Stimulated activated CD8-positive, alpha-beta memory T cell treated with anti-CD3 and anti-CD28 coated beads, Interleukin-4, amount 100 ng/mL, for 4 hours (primary cell): ENCODE measurements around the gene PODN.

Experiments
- DNase-seq, 2 donors: peaks; one replicate each; pipeline ENCODE4 v3.0.0-alpha.2; 2020; ENCODE audit warnings: low read depth in 2 of 2, low spot score in 1 of 2

Gene PODN

DNA sequence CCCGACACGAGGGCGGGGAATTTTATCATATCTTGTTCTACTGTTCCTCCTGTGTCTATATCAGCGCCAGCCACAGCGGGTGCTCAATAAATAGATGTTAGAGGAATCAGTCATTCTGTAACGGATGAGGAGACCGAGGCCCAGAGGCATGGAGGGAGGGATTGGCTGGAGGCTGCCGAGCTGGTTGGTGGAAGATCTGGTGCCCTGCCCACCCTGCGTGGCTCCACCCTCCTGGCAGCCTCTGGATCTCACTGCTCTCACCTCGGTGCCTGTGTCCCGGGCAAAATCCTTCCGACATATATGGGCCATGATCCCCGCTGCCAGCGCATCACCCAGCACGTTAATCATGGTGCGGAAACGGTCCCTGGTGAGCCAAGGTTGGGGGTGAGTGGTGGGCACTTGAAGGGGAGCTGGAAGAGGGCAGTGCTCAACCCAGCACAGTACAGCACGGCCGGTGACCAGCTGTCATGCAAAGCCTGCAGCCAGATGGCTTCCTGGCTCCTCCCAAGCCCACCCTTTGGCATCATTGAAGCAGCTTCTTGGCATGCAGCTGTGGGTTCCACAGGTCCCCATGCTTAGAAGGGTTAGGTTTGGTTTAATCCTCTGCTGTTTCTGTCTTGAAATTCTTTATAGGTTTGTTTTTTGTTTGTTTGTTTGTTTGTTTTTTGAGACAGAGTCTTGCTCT is 26.7 kb downstream of the PODN start:
- no peak for DNase-seq

DNA sequence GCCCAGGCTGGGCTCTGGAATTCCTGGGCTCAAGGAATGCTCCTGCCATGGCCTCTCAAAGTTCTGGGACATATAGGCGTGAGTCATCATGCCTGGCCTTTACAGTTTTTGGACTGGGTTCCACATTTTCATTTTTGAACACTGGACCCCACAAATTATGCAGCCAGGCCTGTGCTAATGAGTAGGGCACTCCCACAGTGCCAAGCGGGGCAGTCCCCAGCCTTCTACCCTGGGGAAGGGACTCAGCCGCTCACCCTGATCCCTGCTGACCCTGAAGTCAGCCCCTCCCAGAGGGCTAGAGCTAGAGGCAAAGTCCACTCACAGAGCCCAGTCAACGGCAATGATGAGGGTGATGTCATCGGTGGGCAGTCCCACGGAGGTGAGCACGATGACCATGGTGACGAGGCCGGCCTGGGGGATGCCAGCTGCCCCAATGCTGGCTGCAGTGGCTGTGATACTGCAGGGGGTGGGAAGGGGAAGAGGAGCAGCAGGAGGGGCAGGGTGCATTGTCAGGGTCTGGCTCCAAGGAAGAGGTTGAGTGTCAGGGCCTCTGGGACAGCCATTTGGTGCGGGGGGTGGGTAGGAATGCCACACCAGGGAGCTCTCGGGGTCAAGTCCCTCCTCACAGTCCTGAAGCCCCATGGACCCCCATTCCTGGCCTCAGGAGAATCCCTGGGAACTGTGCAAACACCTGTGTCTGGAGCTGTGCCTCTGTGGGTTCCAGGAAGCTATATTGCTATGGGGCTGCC is 27.6 kb downstream of the PODN start:
- no peak for DNase-seq

DNA sequence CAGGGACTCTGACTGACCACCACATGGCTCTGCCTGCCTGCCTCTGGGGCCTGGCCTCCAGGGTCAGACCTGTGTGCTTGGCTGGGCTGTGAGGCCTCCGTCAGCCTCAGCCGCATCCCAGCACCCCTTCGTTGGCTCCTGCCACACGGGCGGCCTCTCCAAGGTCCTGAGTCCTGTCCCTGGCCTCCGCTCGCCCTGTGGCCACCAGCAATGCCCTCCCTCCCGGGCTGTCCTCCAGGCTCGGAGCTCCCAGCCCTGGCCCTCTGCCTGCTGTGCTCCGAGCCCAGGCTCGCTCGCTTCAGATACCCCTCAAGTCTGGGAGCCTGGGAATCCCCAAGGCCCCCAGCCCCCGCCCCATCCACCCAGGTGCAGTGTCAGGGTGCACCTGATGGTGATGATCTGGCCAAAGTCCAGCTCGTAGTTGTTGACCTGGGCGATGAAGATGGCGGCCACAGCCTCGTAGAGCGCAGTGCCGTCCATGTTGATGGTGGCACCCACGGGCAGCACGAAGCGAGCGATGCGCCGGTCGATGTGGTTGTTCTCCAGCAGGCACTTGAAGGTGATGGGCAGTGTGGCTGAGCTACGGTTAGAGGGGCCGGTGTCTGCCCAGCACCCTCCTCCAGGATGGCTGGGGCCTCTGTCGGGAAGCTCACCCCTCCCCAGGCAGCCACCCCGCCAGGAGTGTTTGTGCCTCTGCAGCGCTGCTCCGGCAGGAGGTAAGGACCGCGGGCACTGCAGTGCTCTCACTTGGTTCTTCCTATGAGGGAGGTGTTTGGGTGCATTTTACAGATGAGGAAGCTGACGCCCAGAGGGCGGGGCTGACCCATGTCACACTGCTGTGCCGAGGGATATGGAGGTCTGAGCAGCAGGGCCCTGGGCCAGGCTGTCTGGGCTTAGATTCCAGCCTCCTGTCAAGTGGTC is 28.5 kb downstream of the PODN start:
- DNase-seq, result no peak

DNA sequence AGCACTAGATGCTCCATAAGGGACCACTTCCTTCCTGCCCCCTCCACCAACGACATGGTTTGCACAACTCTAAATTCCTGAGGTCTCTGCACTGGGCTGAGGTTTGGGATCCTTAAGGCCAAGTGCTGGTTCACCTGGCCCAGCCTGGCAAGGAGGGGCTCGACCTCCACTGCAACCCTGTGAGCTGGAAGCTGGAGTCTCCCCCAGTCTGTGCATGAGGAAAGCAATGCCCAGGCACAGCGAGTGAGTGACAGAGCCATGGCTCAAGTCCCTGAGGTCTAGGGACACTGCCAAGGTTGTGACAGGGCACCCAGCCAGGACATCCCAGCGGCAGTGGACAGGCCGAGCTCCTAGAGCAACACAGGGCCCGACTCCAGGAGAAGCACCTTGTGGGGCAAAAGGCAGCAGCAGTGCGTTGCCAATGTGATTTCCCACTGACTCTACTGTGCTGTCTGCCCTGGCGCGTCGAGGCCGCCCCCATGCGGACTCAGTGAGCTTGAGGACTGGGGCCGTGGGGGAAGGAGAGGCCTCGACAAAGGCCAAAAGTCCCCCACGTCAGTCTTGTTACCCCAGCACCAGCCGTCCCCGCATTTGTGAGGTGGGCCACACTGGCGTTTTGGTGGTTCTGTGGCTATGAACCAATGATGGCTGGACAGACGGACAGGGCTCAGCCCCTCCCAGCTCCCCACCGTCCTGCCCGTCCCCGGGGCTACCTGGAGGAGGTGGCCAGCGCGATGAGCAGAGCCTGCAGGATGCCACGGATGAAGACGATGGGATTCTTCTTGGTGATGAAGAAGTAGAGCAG is 30.0 kb downstream of the PODN start:
- DNase-seq, result no peak

DNA sequence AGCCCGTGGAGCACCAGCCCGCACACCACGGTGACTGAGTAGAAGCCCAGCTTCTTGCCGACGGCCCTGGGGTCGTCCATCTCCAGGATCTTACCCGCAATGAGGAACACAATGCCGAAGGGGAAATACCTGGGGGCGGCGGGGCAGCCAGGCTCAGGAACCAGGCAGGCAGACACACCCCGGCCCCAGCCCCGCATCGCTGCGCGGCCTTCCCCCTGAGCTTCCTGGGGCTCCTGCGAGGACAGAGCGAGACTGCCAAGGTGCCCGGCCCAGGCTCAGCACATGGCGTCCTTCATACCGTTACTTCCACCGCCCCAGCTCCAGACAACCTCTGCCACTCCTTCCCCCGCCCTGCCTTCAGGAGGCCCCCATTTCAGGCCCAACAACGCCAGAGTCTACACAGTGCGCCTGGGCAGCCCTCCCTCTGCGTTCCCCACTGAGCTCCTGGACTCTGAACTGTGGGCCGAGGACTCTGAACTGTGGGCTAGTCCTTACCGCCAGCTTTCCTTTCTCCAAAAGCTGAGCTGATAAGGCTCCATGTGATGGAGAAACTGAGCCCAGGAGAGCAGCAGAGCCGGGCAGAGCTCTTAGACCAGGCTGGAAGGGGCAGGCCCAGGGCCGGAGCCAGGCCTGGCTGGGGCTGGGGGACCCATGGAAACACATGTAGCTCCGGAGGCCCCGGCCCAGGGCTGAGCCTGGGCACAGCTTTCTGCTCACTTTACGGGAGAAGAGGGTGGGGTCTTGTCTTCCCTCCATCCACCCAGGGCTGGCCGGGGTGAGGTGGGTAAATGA is 30.8 kb downstream of the PODN start:
- no peak for DNase-seq

DNA sequence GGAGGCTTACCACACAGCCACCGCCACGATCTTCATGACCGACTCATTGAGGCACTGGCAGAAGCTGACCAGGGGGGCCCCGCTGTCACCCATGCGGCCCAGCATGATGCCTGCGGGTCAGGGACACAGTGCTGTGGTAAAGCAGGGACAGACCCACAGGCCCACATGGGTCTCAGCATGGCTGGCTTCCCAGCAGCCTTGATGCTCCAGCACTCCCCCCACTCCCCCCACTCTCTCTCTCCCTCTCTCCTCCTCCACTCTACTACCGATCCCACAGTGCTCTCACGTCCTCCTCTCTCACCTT is 31.4 kb downstream of the PODN start:
- no peak for DNase-seq

DNA sequence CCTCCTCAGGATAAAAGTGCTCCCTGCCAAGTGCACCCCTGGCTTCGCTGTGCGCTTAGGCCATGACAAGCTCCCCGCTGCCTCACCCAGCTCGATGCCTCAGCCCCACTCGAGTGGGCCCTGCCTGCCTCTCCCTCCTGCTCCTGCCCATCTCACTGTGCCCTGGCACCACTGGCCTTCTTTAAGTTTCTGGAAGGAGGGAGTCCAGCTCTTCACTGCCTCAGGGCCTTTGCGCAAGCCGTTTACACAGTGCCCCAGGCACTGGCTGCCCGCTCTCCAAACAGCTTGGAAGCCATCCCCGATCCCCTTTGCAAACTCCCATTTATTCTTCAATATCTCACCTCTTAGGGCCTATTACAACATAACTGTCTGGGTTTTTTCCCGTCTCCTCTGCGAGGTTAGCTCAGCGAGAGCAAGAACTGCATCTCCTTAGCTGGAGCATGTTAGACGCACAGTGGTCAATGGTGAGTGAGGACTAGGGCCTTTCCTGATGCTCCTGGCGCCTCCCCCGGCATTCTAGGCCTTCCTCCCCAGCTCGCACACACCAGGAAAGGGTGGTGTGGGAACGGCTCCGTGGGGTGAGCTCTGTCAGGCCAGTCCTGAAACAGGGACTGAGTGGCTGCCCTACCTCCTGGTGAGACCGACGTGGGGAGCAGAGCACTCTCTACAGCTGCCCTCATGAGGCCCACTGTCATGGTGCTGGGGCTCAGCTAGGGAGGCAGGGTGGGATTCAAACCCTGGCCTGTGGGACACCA is 31.9 kb downstream of the PODN start:
- DNase-seq, result no peak

DNA sequence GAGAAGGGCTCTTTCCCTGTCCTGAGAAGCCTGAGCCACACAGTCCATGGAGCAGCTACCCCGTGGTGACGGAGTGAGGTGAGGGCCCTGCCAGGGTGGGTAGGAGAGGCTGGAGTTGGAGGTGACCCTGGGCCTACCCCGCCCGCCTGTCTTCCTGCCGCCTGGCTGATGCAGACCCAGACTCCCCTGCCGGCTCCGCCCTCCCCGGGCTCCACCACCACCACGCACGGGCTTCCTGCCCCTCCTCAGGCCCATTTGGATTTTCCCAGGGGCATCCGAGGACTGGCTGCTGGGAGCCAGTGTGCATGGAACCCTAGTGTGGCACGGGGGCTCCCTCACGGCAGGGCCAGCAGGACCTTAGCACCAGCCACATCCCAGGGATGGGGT is 32.5 kb downstream of the PODN start:
- no peak for DNase-seq

DNA sequence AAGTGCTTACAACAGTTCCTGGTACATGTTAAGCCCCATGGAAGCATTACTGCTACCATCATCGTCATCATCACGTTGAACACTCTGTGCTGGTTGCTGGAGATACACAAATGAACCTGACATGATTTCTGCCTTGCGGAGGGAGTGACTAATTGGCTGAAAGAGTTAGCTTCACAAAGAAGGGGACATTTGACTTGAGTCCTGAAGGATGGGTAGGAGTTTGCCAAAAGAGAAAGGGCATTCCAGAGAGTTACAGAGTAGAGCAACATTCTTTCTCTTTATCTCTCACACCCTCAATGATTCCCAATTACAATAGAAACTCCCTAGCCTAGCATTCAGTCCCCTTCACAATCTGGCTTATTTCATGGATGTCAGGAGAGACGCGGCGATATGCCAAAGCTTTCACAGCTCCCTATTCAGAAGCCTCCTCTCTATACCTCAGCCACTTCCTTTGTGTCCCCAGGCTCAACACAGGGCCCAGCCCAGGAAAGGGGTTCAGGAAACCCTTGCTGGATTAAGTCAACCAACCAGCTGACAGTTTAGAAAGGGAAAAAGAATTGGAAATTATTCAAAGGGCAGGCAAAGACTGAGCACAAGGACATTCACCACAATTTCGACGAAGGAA is 42.4 kb downstream of the PODN start:
- no peak for DNase-seq

DNA sequence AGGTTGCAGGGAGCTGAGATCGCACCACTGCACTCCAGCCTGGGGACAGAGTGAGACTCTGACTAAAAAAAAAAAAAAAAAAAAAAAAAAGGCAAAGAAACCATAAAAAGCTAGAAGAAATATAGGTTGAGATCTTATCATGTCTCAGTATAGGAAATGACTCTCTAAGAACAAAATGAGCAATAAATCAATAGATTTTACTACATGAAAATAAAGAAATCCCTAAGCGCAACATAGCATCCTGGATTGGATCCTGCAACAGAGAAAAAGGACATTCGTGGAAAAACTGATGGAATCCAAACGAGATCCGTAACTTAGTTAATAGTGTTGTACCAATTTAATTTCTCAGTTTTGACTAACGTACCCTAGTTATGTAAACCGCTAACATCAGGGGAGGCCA is 45.1 kb downstream of the PODN start:
- DNase-seq, result no peak

DNA sequence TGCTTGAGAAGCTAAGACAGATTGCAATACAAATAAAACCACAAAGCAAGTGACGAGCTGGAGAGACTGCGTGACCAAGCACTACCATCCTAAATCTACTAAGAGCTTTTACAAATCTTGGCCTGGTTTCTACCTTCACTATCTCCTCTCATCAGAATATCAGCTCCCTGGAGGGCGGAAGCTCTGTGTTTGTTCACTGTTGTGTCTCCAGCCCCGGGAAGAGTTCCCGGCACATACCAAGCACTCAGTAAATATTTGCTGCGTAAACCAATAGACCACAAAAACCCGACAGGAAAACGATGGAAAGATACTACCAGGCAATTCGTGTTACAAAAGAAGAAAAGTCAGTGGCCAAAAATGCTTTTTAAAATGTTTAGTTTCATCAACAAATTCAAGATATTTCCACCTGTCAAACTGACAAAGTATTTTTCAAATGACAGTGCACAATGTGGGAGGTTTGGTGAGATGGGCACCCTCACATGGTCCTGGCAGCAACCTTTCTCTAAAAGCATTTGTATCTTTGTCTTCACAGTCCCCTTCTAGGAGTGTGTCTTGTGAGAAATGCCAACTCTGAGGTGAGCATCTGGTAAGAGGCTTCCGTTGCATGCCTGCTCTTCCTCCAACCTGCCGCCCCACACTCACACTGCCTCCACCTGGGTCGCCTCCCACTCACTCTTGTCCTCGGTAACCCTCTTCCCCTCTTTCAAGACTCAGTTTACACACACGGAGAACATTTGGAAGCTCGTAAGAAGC is 45.7 kb downstream of the PODN start:
- no peak for DNase-seq

DNA sequence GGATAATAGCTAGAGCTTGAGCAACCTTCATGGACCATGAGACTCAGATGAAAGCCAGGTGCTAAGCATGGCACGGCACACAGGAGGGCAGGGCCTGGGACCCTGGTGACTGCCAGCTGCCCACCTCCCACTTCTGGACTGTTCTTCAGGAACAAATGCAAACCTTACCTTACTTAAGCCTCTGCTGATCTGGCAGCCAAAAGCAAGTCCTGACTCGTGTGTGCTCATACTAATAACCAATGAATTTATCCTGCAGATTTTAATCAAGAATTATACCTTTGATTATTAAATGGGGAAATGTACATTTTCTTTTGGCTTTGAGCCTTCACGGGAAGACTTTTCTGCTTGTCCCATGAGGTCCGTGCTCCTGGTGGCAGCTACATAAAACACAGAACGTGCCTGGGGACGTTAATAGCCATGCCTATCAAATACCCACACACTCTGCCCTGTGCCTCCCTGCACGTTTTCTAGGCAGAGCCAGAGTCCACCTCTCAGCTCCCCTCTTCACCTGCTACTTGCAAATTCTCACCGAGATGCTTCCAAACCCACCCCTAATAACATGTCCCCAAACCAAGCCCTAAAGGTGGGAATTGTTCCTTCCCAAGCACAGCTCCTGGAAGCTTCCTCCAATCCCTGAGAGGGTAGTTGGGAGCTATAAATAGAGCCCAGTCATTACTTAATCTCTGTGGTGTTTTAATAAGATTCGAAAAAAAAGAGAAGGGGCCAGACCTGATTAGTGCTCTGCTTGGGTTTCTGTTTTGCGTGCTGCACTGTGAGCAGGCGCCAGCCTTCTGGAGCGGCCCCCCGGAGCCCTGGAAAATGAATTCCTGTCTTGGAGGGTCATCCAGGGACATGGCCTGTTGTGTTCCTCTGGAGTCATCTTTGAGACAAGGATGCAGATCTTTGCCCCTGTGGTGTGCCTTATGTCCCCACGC is 46.9 kb downstream of the PODN start:
- no peak for DNase-seq

DNA sequence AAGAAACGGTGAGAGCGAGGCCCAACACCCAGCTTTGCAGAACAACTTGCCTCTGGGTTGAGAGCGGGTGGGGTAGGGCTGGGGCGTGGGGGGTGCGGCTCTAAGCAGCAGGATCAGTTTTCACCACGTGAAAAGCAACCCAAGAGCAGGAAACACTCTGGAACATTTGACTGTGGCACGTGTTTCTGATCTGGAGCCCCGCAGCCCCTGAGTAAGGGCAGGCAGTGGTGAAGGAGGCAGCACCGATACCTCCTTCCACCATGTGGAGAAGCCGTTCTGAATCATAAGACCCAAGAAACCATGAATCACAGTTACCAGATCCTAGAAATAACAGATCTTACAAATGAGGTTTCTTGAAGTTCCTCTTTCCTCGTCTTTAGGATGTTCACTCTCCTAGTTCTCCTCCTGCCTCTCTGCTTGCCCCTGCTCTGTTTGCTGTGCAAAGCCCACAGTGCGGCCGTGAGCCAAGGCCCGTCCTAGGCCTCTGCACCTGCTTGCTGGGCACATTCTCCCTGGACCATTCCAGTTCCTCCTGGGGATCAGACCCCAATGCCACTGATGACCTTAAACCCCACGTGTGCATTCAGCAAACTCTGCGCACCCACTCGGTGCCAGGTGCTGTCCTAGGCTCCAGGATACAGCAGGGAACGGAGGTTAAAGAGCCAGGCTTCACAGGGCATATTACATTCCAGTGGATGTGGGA is 48.5 kb downstream of the PODN start:
- DNase-seq, result no peak

DNA sequence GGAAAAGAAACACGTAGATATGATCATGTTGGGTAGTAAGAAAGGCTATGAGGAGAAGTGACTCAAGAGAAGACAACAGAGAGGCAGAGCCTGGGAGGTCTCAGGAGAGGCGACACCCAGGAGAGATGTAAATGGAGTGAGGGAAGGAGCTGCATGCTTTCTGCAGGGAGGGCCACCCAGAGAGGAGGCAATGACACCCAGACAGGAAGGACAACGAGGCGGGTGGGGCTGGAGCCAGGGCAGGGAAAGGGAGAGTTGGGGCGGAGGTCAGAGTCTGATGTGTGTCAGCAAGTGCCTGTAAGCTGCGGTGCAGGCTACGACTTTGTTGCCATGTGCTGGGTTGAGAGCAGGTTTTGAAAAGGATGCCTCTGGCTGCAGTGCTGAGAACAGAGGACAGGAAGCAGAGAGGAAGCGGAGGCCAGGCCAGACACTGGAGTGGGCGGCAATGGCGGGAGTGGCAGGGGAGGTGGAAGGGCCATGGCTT is 49.1 kb downstream of the PODN start:
- no peak for DNase-seq

DNA sequence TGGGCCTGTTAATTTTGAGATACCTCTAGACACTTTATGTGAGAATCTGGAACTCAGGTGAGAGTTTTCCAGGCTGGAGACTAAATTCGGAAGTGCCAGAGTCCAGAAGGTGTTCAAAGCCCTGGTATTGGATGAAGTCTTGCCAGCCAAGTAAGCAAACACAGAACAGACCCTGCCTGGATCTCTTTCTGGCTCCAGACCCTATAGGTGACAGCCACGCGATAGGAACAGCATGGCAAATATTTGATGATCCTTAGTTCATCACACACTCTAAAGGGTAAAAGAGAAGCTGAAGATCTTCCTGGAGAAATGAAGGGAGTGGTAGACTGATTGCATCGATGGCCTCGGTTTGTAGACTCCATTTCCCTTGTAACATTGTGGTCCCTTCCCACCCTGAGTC is 49.7 kb downstream of the PODN start:
- no peak for DNase-seq

DNA sequence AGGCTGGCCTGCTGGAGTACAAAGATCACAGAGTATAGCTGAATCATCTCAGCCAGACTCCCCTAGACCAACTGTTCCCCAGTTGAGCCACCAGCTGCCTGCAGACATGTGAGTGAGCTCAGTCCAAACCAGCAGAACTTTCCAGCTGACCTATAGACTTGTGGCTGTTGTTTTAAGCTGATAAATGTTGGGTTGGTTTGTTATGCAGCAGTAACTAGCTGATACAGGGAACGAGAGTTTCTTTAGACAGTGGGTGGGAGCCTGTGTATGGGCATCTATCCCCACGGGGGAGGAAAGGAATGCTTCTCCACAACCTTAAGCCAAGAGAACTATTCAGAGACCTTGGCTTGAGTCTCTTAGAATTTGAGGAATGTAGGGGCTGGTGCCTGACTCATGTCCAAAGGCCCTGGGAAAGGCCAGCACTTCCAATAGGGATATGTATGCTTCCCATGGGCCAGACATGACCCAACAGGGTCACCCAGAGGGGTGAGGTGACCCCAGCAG is 50.3 kb downstream of the PODN start:
- no peak for DNase-seq

DNA sequence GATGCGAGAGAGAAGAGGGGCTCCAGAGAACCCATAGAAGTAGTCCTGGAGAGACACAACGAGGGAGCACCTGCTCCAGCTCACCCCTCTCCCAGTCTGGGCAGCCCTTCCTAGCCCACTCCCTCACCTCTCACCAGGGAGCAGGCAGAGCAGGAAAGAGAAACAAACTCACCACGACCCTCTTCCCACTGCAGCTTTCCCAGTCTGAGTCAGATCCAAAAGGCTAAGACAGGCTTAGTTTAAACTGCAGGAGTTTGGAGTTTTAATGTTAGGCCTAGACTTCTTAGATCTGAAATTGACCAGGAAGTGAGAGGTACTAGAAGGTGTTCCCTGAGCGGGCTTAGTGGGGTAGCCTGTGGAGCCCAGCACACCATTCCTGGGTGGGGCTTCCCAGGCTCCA is 50.8 kb downstream of the PODN start:
- no peak for DNase-seq
